PC-9 (cell line): Measurements from ENCODE around the gene NOX3. TPM values are rescaled to one million over a fixed set of nuclear protein-coding genes. Genes with fewer than 3 reads are reported as not detected.

Experiments used
- BruUV-seq: library from RNA; stranded (reverse); fragments of 400-500 nt; replicated peaks from 2 replicates; lab custom pipeline; 2021; lab: Mats Ljungman, UMichigan
- CTCF ChIA-PET: fragments of 300-600 bp; sonication (Branson Sonifier 250); formaldehyde crosslinking; loops from one replicate; lab custom pipeline; 2022; ENCODE audit warnings: antibody characterized with exemption; lab: Charles Lee
- POLR2A ChIA-PET: fragments of 300-600 bp; sonication (Branson Sonifier 250); formaldehyde crosslinking; loops from one replicate; lab custom pipeline; 2022; ENCODE audit warnings: antibody characterized with exemption; ENCODE audit not compliant: unreplicated experiment; lab: Charles Lee
- DNase-seq, 2 experiments: peaks; one replicate each; pipeline versions ENCODE4 v3.0.0 to v3.0.0-alpha.2; 2015 to 2022; ENCODE audit warnings: mixed read lengths in 1 of 2
- H2AFZ ChIP-seq: fragments of 200-600 bp; sonication (generic); 2 replicates; pipeline ENCODE4 v1.8.1; 2017; ENCODE audit warnings: antibody characterized with exemption
- H3F3A ChIP-seq: fragments of 200-600 bp; sonication (generic); 2 replicates; pipeline ENCODE4 v1.8.1; 2017; ENCODE audit warnings: antibody characterized with exemption, mild to moderate bottlenecking, low read depth; ENCODE audit not compliant: insufficient read depth
- H3K27ac ChIP-seq: fragments of 200-600 bp; sonication (generic); 2 replicates; pipeline ENCODE4 v1.6.1; 2016; ENCODE audit warnings: mixed run types
- H3K27me3 ChIP-seq: fragments of 200-600 bp; sonication (generic); 2 replicates; pipeline ENCODE4 v1.6.1; 2016; ENCODE audit warnings: low read depth, mixed run types; ENCODE audit not compliant: insufficient read depth
- H3K36me3 ChIP-seq: fragments of 200-600 bp; sonication (generic); 2 replicates; pipeline ENCODE4 v1.6.1; 2016; ENCODE audit warnings: low read depth, mixed run types
- H3K4me1 ChIP-seq: fragments of 200-600 bp; sonication (generic); replicated peaks from 2 replicates; pipeline ENCODE4 v1.6.1; 2016; ENCODE audit warnings: mixed run types; ENCODE audit not compliant: insufficient read depth
- H3K4me2 ChIP-seq: fragments of 200-600 bp; sonication (generic); 2 replicates; pipeline ENCODE4 v1.6.1; 2017; ENCODE audit warnings: mixed run types
- H3K4me3 ChIP-seq: fragments of 200-600 bp; sonication (generic); 2 replicates; pipeline ENCODE4 v1.6.1; 2016; ENCODE audit warnings: mixed run types
- H3K79me2 ChIP-seq: fragments of 200-600 bp; sonication (generic); 2 replicates; pipeline ENCODE4 v1.6.1; 2017; ENCODE audit warnings: low read depth, mixed run types
- H3K9me2 ChIP-seq: fragments of 200-600 bp; sonication (generic); 2 replicates; pipeline ENCODE4 v1.8.1; 2017; ENCODE audit warnings: mild to moderate bottlenecking; ENCODE audit not compliant: insufficient read depth
- H3K9me3 ChIP-seq: fragments of 200-600 bp; sonication (generic); 2 replicates; pipeline ENCODE4 v1.8.1; 2016; ENCODE audit warnings: low read depth; ENCODE audit not compliant: insufficient read depth
- H4K20me1 ChIP-seq: fragments of 200-600 bp; sonication (generic); 2 replicates; pipeline ENCODE4 v1.8.1; 2017; ENCODE audit not compliant: insufficient read depth
- EZH2 ChIP-seq: fragments of 200-600 bp; sonication (generic); IDR thresholded peaks from 2 replicates; pipeline ENCODE4 v1.8.0; 2017; ENCODE audit warnings: antibody characterized with exemption, low read depth
- intact Hi-C: fragments of 100-400 bp; cut with micrococcal nuclease; formaldehyde crosslinking; loops from one replicate; pipeline ENCODE4 v1.10.0; 2022; ENCODE audit not compliant: unreplicated experiment
- total RNA-seq: library from RNA; stranded (reverse); gene quantifications from 2 replicates; pipeline ENCODE4 v1.2.3, GENCODE V29; 2021
- TF ChIP-seq, protein P1 (sequence below): fragments of 200-600 bp; sonication (generic); conservative IDR thresholded peaks from 2 replicates; pipeline ENCODE4 v1.6.1; 2017; ENCODE audit warnings: mixed run types, antibody characterized with exemption, mild to moderate bottlenecking, moderate library complexity

The NOX3 gene
- total RNA-seq, 1 experiment from 2014 or later = not detected

DNA sequence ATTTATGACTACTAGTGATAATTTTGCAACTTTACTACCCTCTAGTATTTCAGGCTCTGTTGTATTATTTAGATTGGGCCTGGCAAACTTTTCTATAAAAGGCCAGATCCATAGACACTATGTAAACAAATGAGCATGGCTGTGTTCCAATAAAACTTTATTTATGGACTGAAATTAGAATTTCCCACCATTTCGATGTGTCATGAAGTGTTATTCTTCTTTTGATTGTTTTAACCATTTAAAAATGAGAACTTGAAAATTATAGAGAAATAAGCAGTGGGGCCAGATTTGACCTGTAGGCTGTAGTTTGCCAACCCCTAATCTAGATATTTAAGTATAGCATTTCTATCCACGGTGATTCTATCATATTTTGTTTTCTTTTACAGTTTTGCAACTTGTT lies 79.8 kb downstream of the NOX3 start:
- Histone ChIP-seq H3F3A (no peaks in the 10 kb centered on the region), H3K79me2 (no peaks in the 10 kb centered on the region), H2AFZ (no peak overlapping the region), H3K4me3 (no peak overlapping the region), H3K4me2 (no peak overlapping the region), H3K27me3 (no peaks in the 10 kb centered on the region), H3K9me3 (no peaks in the 10 kb centered on the region), H3K27ac (no peak overlapping the region), H3K9me2 (peaks cover 5% of the 10 kb centered on the region; the same call in 1 of the 2 replicates), H3K4me1 (no peaks in the 10 kb centered on the region), H4K20me1 (no peaks in the 10 kb centered on the region), H3K36me3 (no peaks in the 10 kb centered on the region)
- ChIA-PET POLR2A (no interaction called here), CTCF (no interaction called here)
- no peak for TF ChIP-seq EZH2
- TF ChIP-seq, protein P1, sequence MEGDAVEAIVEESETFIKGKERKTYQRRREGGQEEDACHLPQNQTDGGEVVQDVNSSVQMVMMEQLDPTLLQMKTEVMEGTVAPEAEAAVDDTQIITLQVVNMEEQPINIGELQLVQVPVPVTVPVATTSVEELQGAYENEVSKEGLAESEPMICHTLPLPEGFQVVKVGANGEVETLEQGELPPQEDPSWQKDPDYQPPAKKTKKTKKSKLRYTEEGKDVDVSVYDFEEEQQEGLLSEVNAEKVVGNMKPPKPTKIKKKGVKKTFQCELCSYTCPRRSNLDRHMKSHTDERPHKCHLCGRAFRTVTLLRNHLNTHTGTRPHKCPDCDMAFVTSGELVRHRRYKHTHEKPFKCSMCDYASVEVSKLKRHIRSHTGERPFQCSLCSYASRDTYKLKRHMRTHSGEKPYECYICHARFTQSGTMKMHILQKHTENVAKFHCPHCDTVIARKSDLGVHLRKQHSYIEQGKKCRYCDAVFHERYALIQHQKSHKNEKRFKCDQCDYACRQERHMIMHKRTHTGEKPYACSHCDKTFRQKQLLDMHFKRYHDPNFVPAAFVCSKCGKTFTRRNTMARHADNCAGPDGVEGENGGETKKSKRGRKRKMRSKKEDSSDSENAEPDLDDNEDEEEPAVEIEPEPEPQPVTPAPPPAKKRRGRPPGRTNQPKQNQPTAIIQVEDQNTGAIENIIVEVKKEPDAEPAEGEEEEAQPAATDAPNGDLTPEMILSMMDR = no peak
- intact Hi-C loops = no loop called here
- no TSS peak for BruUV-seq
- no peak for DNase-seq

- Histone ChIP-seq H4K20me1 (no peaks in the 10 kb centered on the region), H2AFZ (no peak overlapping the region), H3K9me2 (peaks cover 5% of the 10 kb centered on the region; the same call in 1 of the 2 replicates), H3K9me3 (no peaks in the 10 kb centered on the region), H3K79me2 (no peaks in the 10 kb centered on the region), H3K27me3 (no peaks in the 10 kb centered on the region), H3K27ac (no peak overlapping the region), H3F3A (no peaks in the 10 kb centered on the region), H3K4me1 (no peaks in the 10 kb centered on the region), H3K4me2 (no peak overlapping the region), H3K36me3 (no peaks in the 10 kb centered on the region), H3K4me3 (no peak overlapping the region)
- intact Hi-C loops = no loop called here
- no peak for DNase-seq
- POLR2A ChIA-PET = no interaction called here
- CTCF ChIA-PET = no interaction called here
- no TSS peak for BruUV-seq
- TF ChIP-seq EZH2 = no peak
- TF ChIP-seq, protein P1 = no peak
These were observed 81.0 kb downstream of the NOX3 start for GRCh38 chr6:155374681-155375080.

- Histone ChIP-seq H3K4me2 (no peak overlapping the region), H3K27ac (no peak overlapping the region), H4K20me1 (no peaks in the 10 kb centered on the region), H3K4me3 (no peak overlapping the region), H3K36me3 (no peaks in the 10 kb centered on the region), H3K79me2 (no peaks in the 10 kb centered on the region), H3K4me1 (no peaks in the 10 kb centered on the region), H3K9me3 (no peaks in the 10 kb centered on the region), H3K27me3 (no peaks in the 10 kb centered on the region), H3F3A (no peaks in the 10 kb centered on the region), H2AFZ (no peak overlapping the region), H3K9me2 (peaks cover 5% of the 10 kb centered on the region; the same call in 1 of the 2 replicates)
- no peak for DNase-seq
- POLR2A ChIA-PET = no interaction called here
- intact Hi-C loops = no loop called here
- BruUV-seq = no TSS peak
- CTCF ChIA-PET = no interaction called here
- TF ChIP-seq, protein P1 = no peak
- TF ChIP-seq EZH2 = no peak
These were observed 82.4 kb downstream of the NOX3 start for GRCh38 chr6:155373276-155373675.
